ENCODE results near the gene KRTAP4-6. TPM values are rescaled to one million over a fixed set of nuclear protein-coding genes. Genes with fewer than 3 reads are reported as not detected.
"Not testable (repeated sequence)": the region's sequence is repeated elsewhere in the genome, so short reads cannot be mapped to it uniquely, and the experiment has no call there.

Gene KRTAP4-6
- total RNA-seq, 1 donor from 2014 or later = not detected

DNA sequence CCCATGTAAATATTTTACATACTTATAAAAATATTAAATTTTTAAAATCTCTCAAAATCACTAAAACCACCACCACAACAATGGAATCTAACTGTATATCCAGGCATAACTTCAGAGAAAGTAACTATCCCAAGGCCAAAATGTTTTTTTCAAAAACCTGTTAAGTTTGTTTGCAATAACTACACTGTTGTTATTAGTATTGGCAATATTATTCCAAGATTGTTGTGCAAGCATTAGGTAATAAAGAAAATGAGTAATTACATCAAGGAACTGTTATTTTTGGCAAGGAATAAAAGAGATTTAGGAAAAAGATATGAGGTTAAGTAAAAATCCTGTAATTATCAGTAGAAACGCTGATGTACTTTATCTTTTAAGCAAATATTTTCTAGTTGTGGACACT is 13.0 kb downstream of the KRTAP4-6 start:
- DNase-seq = no peak
- Mint-ChIP-seq H3K9me3 (no peaks in the 10 kb centered on the region), H3K27ac (no peak overlapping the region), H3K4me1 (no peaks in the 10 kb centered on the region), H3K4me3 (no peak overlapping the region), H3K36me3 (ENCODE audit: low read depth) (no peaks in the 10 kb centered on the region), H3K27me3 (peaks cover 4% of the 10 kb centered on the region)
- intact Hi-C loops (cut with micrococcal nuclease) = no loop called here

- intact Hi-C loops (cut with micrococcal nuclease) = no loop called here
- Mint-ChIP-seq H3K27ac (no peak overlapping the region), H3K4me3 (no peak overlapping the region), H3K36me3 (ENCODE audit: low read depth) (no peaks in the 10 kb centered on the region), H3K4me1 (no peaks in the 10 kb centered on the region), H3K27me3 (peaks cover 4% of the 10 kb centered on the region), H3K9me3 (no peaks in the 10 kb centered on the region)
- no peak for DNase-seq
Observed at GRCh38 chr17:41126412-41126811, 13.9 kb downstream of the KRTAP4-6 start.

DNA sequence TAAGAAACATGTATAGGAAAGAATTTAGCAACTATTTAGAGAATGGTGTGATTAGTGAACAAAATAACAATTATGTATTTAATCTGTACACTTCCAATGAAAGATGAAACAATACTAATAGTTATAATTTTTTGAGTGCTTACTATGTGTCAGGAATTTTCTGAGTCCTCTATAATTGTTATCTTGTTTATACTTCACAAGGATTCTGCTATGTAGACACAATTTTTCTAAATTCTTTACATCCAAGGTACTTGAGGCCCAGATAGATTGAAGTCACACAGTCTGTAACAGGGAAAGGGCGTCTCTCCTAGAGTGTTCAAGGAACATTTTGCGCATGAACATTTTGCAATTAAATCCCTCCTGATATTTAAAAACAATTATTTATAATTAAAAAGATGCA is 15.3 kb downstream of the KRTAP4-6 start:
- DNase-seq = no peak
- Mint-ChIP-seq H3K36me3 (ENCODE audit: low read depth) (no peaks in the 10 kb centered on the region), H3K27me3 (peaks cover 4% of the 10 kb centered on the region), H3K4me3 (no peak overlapping the region), H3K4me1 (peaks cover 3% of the 10 kb centered on the region), H3K27ac (no peak overlapping the region), H3K9me3 (peaks cover 4% of the 10 kb centered on the region)
- intact Hi-C loops (cut with micrococcal nuclease) = no loop called here

DNA sequence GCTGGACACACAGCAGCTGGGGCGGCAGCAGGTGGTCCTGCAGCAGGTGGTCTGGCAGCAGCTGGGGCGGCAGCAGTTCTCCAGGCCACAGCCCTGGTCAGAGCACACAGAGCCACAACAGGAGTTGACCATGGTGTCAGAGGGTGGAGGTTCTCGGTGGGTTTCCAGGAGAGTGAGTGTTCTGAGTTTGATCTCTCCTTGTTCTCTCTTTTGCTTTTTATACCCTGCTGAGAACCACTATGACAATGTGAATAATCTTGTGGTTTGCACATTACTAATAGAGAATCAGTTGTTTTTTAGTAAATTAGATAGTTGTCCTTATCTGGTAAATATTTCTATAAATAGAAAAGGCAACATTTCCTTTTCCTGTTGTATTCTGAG is 16.4 kb downstream of the KRTAP4-6 start, which contains the start of gene KRTAP4-12:
Gene KRTAP4-12, minus strand, starts transcription at position 192 of the 381 bp plus-strand sequence. Its CDS starts 60 bp downstream, at position 132.
- intact Hi-C loops (cut with micrococcal nuclease); DNase-seq; H3K27ac Mint-ChIP-seq; H3K4me1 Mint-ChIP-seq; H3K9me3 Mint-ChIP-seq; H3K27me3 Mint-ChIP-seq; H3K4me3 Mint-ChIP-seq; H3K36me3 Mint-ChIP-seq (ENCODE audit: low read depth): not testable (repeated sequence)

DNA sequence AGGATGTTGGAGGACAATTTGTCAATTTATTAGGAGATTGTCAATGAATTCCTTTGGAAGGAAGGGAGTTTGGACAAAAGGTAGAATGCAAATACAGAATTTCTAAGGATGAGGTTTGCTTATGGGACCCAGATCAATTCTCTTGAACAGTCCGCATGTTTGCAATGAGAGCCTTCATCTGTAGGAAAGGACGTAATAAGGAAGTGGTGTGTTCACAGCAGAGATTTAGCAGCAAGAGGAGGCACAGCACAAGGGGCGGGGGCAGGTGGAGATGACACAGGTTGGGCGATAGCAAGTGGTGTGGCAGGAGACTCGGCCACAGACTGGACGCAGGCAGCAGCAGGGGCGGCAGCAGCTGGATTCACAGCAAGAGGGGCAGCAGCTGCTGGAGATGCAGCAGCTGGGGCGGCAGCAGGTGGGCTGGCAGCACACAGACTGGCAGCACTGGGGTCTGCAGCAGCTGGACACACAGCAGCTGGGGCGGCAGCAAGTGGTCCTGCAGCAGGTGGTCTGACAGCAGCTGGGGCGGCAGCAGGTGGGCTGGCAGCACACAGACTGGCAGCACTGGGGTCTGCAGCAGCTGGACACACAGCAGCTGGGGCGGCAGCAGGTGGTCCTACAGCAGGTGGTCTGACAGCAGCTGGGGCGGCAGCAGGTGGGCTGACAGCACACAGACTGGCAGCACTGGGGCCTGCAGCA is 16.9 kb downstream of the KRTAP4-6 start:
- intact Hi-C loops (cut with micrococcal nuclease); DNase-seq; H3K9me3 Mint-ChIP-seq; H3K4me3 Mint-ChIP-seq; H3K36me3 Mint-ChIP-seq (ENCODE audit: low read depth); H3K27me3 Mint-ChIP-seq; H3K4me1 Mint-ChIP-seq; H3K27ac Mint-ChIP-seq: not testable (repeated sequence)

DNA sequence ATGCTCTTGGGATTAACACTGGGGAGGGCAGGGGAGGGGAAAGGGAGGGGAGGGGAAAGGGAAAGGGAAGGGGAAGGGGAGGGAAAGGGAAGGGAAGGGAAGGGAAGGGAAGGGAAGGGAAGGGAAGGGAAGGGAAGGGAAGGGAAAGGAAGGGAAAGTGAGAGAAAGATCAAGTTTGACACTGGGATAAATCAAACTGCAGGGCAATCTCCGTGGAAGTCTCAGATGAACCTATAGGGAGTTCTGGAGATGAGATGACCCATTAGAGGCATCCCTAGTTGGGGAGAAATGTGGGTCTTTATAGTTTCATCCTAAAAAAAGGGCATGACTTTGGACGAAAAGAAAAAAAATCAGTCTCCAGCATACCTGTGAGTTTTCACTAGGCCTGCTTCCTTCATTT is 18.6 kb downstream of the KRTAP4-6 start:
- intact Hi-C loops (cut with micrococcal nuclease) = no loop called here
- no peak overlapping the region for H3K4me3 Mint-ChIP-seq
- H3K27me3 Mint-ChIP-seq = peaks cover 4% of the 10 kb centered on the region
- no peaks in the 10 kb centered on the region for H3K36me3 Mint-ChIP-seq (ENCODE audit: low read depth)
- no peak overlapping the region for H3K27ac Mint-ChIP-seq
- H3K9me3 Mint-ChIP-seq = peaks cover 4% of the 10 kb centered on the region
- H3K4me1 Mint-ChIP-seq = peaks cover 3% of the 10 kb centered on the region
- no peak for DNase-seq

GRCh38 chr17:41119696-41120690 is 20.4 kb downstream of the KRTAP4-6 start:
- H3K27ac Mint-ChIP-seq; H3K4me1 Mint-ChIP-seq; H3K4me3 Mint-ChIP-seq; H3K36me3 Mint-ChIP-seq (ENCODE audit: low read depth); H3K27me3 Mint-ChIP-seq; DNase-seq; H3K9me3 Mint-ChIP-seq; intact Hi-C loops (cut with micrococcal nuclease): not testable (repeated sequence)

DNA sequence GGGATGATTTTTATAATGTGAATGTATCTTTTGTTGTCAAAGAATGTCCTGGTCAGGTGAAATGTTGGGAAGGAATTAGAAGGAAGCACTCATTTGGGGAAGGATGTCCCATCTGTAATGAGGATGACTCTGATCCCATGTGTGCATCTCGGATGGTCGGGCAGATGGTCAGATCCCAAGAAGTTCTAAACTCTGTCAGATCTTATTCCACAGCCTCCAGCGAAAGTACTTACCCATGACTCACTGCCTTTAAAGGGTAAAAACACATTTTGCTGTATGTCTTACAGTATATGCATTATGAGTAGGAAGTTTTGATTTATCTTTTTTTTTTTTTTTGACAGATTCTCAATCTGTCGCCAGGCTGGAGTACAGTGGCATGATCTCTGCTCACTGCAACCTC is 21.6 kb downstream of the KRTAP4-6 start:
- intact Hi-C loops (cut with micrococcal nuclease) = no loop called here
- peaks cover 7% of the 10 kb centered on the region for H3K27me3 Mint-ChIP-seq
- DNase-seq = no peak
- H3K4me1 Mint-ChIP-seq = peaks cover 3% of the 10 kb centered on the region
- no peak overlapping the region for H3K27ac Mint-ChIP-seq
- H3K9me3 Mint-ChIP-seq = peaks cover 4% of the 10 kb centered on the region
- no peak overlapping the region for H3K4me3 Mint-ChIP-seq
- no peaks in the 10 kb centered on the region for H3K36me3 Mint-ChIP-seq (ENCODE audit: low read depth)

- H3K9me3 Mint-ChIP-seq; intact Hi-C loops (cut with micrococcal nuclease); H3K4me3 Mint-ChIP-seq; H3K27me3 Mint-ChIP-seq; H3K27ac Mint-ChIP-seq; H3K4me1 Mint-ChIP-seq; DNase-seq; H3K36me3 Mint-ChIP-seq (ENCODE audit: low read depth): not testable (repeated sequence)
Observed at GRCh38 chr17:41117846-41118386, 22.4 kb downstream of the KRTAP4-6 start, which contains the start of gene KRTAP4-11. TSS of gene KRTAP4-11 (minus strand) at chr17:41118373. CDS start at chr17:41118315, 58 bp downstream.

DNA sequence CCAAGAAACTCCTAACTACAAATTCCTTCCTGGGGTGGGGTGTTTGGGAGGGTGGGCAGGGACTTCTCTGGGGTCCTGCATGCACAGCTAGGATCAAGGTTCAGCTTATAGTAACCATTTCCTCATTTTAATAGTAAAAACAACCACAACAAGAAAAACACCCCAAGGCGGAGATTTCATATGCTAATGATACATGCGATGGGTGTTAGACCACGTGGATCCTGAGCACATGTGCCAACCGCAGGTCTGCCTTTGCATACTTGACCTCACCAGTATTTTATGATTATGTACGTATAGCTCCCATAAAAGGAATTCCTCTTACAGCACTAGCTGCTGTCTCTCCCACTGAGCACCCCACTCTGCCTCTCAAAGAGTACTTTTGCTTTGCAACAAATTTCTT is 24.0 kb downstream of the KRTAP4-6 start:
- peaks cover 3% of the 10 kb centered on the region for H3K27me3 Mint-ChIP-seq

GRCh38 chr17:41111151-41111885 is 29.0 kb downstream of the KRTAP4-6 start:
- intact Hi-C loops (cut with micrococcal nuclease) = no loop called here
- no peak for DNase-seq
- H3K4me1 Mint-ChIP-seq = no peaks in the 10 kb centered on the region
- H3K4me3 Mint-ChIP-seq = no peak overlapping the region
- H3K27me3 Mint-ChIP-seq = peaks cover 6% of the 10 kb centered on the region
- peaks cover 4% of the 10 kb centered on the region for H3K9me3 Mint-ChIP-seq
- H3K27ac Mint-ChIP-seq = no peak overlapping the region
- H3K36me3 Mint-ChIP-seq (ENCODE audit: low read depth) = no peaks in the 10 kb centered on the region

More for the DNA sequence above, 24.0 kb downstream of the KRTAP4-6 start:
- Mint-ChIP-seq H3K9me3 (peaks cover 4% of the 10 kb centered on the region), H3K27ac (no peak overlapping the region), H3K4me1 (peaks cover 3% of the 10 kb centered on the region), H3K36me3 (ENCODE audit: low read depth) (no peaks in the 10 kb centered on the region), H3K4me3 (no peak overlapping the region)
- intact Hi-C loops (cut with micrococcal nuclease) = no loop called here
- DNase-seq = no peak

DNA sequence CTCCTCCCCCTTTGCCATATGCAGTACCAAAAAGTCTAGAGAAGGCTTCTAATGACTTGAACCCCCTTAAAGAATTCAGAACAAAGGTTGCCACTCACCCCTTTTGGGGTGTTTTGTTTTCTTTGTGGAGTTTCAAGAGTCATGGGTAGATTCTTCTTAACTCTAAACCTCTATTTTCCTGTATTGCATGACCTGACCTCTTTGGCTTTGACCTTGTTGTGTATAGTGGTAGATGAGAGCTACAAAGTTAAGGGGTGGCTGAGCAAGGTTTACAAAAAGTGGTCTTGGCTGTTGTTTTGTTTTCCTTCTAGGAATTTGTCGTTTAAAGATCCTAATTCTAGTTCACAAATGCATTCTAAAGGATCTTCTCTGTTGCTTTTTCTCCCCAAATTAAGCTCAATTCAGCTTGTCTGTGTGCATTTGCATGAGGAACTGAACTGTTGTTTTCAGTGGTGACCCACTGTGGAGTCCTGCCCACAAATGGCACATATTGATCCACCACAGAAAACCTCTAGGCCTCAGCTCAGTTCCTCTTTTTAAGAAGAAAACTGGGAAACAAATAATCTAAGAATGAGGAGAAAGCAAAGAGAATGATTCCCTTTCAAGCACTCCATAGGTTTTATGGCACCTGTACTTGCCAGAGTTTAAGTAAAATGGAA is 31.5 kb downstream of the KRTAP4-6 start:
- intact Hi-C loops (cut with micrococcal nuclease) = not testable (repeated sequence)

GRCh38 chr17:41107941-41108450 is 32.3 kb downstream of the KRTAP4-6 start:
- intact Hi-C loops (cut with micrococcal nuclease) = no loop called here
- Mint-ChIP-seq H3K4me1 (no peaks in the 10 kb centered on the region), H3K36me3 (ENCODE audit: low read depth) (no peaks in the 10 kb centered on the region), H3K4me3 (no peak overlapping the region), H3K9me3 (peaks cover 4% of the 10 kb centered on the region), H3K27me3 (peaks cover 9% of the 10 kb centered on the region), H3K27ac (no peak overlapping the region)
- DNase-seq = no peak

More for the DNA sequence above, 31.5 kb downstream of the KRTAP4-6 start:
- not testable (repeated sequence) for H3K27ac Mint-ChIP-seq; H3K36me3 Mint-ChIP-seq (ENCODE audit: low read depth); DNase-seq; H3K27me3 Mint-ChIP-seq; H3K4me1 Mint-ChIP-seq; H3K4me3 Mint-ChIP-seq; H3K9me3 Mint-ChIP-seq
